Tibial nerve (tissue), 4 donors: Measurements from ENCODE around the gene GOLGA8A. TPM values are rescaled to one million over a fixed set of nuclear protein-coding genes. Genes with fewer than 3 reads are reported as not detected.
"Not testable (repeated sequence)": the region's sequence is repeated elsewhere in the genome, so short reads cannot be mapped to it uniquely, and the experiment has no call there.

Source experiments
- DNase-seq, 2 donors: peaks; one replicate each; pipeline ENCODE4 v3.0.0-alpha.2; 2019; ENCODE audit warnings: low spot score in 2 of 2
- H3K27ac ChIP-seq, 4 donors: fragments of 200-600 bp; sonication (generic) in 3 of 4; one replicate each; pipeline ENCODE4 v1.5.1; 2017 to 2019; ENCODE audit warnings: mild to moderate bottlenecking in 1 of 4
- H3K27me3 ChIP-seq, 2 donors: fragments of 200-600 bp; sonication (generic) in 1 of 2; one replicate each; pipeline versions ENCODE4 v1.5.1 to v1.6.0; 2017 to 2019
- H3K36me3 ChIP-seq, 3 donors: fragments of 200-600 bp; sonication (generic); one replicate each; pipeline ENCODE4 v1.5.1; 2018 to 2019
- H3K4me1 ChIP-seq, 4 donors: fragments of 200-600 bp; sonication (generic) in 3 of 4; one replicate each; pipeline ENCODE4 v1.5.1; 2017 to 2019
- H3K4me3 ChIP-seq, 4 donors: fragments of 200-600 bp; sonication (generic) in 3 of 4; one replicate each; pipeline ENCODE4 v1.5.1; 2017 to 2019; ENCODE audit warnings: mild to moderate bottlenecking in 1 of 4, moderate library complexity in 1 of 4
- H3K9me3 ChIP-seq, 4 donors: fragments of 200-600 bp; sonication (generic) in 3 of 4; one replicate each; pipeline ENCODE4 v1.5.1; 2017 to 2019
- WGBS, 2 donors: methylation state at CpG; one replicate each; pipeline ENCODE4 v1.1.5; 2018; 5-methylcytosine and 5-hydroxymethylcytosine counted together
- total RNA-seq, 4 donors: library from RNA; depleted of rRNA; stranded (reverse); fragments of >200 nt; gene quantifications; one replicate each; pipeline ENCODE4 v1.1.0, GENCODE V29; 2016

The GOLGA8A gene
- total RNA-seq, 4 donors from 2014 or later, result 32.0 to 78.9 (median 73.1) TPM

DNA sequence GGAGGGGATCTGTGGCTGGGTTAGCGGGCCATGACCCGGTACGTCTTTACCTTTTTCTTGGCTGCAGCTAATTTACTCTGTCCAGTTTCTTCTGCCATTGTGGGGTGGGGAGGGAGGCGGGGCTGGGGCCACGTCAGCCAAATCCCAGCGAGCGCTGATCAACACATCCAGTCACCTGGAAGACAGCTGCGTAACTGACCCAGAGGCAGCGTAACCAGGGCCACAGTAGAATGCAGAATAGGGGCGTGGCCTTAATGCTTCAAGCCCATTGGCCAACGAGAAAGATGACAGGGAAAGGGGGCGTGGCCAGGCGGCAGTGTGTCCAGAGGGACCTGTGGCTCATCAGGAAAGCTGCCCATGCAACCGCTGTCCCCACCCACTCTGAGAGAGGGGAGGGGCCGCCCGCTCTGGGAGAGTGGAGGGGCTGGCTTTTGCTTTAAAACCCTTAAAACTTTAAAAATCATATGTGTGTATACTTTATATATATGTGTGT is 48.0 kb downstream of the GOLGA8A start:
- not testable (repeated sequence) for H3K36me3 ChIP-seq, H3K27ac ChIP-seq, H3K4me3 ChIP-seq, H3K4me1 ChIP-seq, H3K27me3 ChIP-seq, DNase-seq, H3K9me3 ChIP-seq
- no CpG with 5 or more reads among the region's 16 CpGs for WGBS, 2 donors

Other genes starting within 250 kb of the GOLGA8A start
- gene KATNBL1, start 227.7 kb downstream of the GOLGA8A start, total RNA-seq, result 100 to 1,000 TPM in 1 of 4 donors, 10 to 100 TPM in 3; 81.4 to 104 (median 87.8) TPM
- gene EMC4, start 212.8 kb downstream of the GOLGA8A start, total RNA-seq, result 100 to 1,000 TPM; 146 to 190 (median 156) TPM
- 10 to 100 TPM; 26.9 to 36.9 (median 32.6) TPM for gene SLC12A6, start 100.0 kb downstream of the GOLGA8A start, total RNA-seq
- 100 to 1,000 TPM in 1 of 4 donors, 10 to 100 TPM in 3; 75.4 to 133 (median 87.7) TPM for gene NOP10, start 94.7 kb downstream of the GOLGA8A start, total RNA-seq
- gene NUTM1, start 94.5 kb downstream of the GOLGA8A start, total RNA-seq, result not detected
- 10 to 100 TPM; 14.0 to 38.8 (median 31.9) TPM for gene LPCAT4, start 70.6 kb downstream of the GOLGA8A start, total RNA-seq
- 100 to 1,000 TPM; 129 to 312 (median 147) TPM for gene GOLGA8B, start 145.8 kb upstream of the GOLGA8A start, total RNA-seq